Brain pericyte (primary cell): ENCODE results near the gene DDO.

ENCODE experiments used
- DNase-seq: peaks from one replicate; pipeline ENCODE4 v3.0.0-alpha.2; 2012; ENCODE audit warnings: low read depth, low spot score

DDO gene

DNA sequence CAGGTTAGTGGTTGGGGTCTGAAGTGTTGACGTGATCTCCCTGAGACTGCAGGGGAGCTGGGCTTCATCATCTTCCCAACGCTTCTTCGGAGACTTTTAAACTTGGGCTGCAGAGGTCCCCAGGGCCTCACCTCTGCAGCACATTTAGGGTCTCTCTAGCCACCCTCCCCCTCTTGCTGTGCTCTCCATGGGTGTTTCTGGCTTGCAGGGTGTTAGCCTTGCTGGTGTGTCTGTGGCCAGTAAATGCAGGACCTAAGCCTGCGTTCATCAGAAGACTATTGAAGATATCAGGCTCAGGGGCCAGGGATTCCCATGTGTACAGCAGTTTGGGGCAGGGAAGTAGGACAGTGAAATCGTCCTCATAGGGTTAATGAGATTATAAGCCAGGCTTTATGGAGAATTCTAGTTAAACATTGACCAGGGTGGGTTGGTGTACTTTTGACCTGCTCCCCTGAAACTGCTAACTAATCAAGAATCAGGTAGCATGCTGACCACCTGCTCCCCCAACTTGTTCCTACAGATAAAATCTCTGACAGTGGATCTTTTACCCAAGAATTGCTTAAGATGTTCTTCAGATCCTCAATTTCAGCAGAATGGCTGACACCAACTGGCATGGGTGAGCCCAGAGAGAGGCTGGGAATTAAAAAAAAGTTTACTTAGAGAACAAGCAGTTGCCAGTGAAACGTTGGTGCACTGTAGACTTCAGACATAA lies 3.8 kb upstream of the DDO start:
- no peak for DNase-seq

DNA sequence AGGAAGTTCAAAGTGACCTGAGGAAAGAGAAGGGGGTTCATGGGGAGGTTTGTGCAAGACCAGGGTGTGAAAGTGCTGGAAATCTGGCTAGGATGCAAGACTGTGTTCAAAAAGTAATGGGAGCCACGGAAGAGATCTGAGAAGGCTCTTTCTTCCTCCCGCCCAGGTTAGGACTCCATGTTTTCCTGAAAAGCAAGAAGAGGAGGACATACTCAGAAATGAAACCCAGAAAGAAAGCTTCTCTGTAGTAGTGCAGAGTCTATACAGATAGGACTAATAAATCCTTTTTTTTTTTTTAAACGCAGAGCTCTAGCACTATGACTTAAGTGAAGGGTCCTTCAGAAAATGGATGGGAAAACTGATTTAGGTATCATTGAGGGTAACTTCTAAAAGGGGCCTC lies 3.2 kb upstream of the DDO start:
- DNase-seq: no peak

DNA sequence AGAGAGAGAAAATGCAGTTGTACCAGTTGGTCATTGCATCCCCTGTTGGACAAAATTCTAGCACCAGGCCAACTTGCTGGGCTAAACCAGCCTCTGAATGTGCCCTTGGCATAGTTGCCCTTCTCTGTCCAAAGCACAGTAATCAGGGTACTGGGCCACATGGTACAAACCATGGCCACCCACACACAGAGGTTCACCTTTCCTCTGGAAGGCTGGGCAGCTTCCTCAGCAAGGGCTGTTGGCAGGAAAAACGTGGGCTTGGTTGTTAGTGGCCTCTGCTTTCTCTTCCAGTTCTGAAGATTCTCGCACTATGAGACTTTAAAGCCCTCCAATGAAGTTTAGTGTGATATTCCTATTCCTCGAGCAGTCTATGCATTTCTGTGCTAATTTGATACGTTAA lies 706 bp downstream of the DDO start:
- DNase-seq: no peak

DNA sequence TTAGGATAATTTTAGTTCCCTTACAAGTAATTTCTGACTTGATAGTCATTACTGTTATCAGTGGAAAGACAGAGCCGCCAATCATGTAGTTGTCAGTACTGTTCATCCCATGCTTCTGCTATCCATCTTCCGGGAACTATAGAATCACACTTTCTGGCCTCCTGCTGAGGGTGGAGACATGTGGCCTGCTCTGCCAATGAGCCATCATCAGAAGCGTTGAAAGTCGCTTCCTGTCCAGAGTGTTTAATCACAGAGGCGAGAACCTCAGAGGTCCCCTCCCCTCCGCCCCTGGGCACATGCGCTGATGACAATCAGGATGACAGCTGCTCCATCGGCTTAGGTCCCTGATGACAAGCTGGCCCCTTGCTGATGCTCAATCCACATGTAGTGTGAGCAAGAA lies 3.0 kb downstream of the DDO start:
- DNase-seq: no peak

DNA sequence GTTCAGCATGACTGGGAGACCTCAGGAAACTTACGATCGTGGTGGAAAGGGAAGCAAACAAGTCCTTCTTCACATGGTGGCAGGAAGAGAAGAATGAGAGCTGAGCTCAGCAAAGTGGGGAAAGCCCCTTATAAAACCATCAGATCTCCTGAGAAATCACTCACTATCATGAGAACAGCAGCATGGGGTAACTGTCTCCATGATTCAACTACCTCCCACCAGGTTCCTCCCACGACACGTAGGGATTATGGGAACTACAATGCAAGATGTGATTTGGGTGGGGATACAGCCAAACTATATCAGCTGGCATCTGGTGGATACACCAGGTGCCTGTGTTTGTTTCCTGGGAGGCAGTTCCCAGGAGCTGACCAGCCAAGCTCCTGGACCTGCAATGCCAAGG lies 4.9 kb downstream of the DDO start:
- DNase-seq: no peak

DNA sequence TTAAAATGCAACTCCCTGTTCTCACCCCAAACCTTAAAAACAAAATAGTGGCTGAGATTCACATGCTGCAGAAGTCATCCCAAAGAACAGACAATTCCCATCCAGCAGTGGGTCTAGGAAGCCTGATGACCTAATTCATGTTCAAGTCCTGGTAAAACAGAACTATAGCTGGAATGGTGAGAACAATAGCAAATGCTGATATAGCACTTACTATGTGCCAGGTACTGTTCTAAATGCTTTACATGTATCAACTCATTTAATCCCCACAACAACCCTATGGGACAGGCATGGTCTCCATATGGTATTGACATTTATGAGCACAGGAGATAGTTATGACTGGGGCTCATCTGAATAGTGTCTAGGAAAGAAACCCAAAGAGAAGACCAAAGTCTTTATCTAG lies 5.6 kb downstream of the DDO start:
- DNase-seq: no peak

DNA sequence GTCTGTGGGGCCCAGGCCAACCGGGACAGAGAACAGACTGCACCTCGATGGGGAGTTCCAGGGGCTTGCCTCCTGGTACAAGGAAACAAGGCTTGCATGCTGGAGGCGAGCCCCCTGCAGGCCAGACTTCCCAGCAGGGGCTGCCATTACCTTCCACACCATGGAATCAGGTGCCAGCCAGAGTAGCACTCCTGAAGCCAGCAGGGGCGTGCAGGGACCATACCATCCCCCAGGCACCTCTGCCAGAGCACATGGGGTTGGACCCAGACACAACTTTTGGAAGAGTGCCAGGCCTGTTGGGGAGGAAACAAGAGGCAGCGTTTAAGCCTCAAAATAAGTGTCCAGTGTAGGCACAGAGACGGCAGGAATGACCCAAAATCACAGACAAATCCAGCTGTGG lies 6.5 kb downstream of the DDO start:
- DNase-seq: no peak

DNA sequence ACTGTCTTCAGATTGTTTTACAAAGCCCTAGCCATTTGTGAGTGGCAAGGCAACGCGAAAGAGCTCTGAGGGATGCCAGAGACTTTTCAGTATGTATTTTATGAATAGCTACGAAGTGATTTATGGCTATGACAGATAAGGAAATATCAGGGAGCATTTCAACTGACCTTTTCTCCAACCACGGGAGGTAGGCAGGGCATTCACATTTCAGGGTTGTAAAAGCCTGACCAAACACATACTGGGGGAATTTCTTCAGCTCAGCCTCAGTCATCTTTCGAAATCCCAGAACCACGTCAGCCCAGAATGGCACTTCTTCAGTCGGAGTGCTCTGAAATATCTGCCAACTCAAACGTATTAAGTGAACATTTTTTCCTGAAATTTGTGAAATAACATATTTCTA lies 10.8 kb downstream of the DDO start:
- no peak for DNase-seq

DNA sequence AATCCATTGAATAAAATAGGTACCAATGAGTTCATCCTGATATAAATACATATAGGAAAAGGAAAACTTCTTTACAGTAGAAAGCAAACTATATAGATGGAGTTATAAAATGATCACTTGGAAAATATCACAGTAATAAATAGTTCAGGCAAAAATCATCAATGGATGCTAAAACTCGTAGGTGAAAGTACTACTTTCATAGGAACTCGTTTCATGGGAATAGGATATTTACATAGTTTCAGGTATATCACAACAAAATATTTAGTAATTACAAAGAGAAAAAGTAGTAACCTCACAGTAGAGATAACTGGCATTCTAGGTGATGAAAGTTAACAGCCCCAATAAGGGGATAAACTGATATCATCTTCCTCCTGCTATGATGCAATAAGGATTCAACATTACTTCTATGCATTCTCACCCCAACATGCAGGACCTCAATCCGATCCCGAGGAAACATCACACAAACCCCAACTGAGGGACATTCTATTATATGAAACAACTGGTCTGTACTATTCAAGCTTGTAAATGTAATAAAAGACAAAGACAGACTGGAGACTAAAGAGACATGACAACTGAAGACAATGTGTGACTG lies 13.7 kb downstream of the DDO start:
- no peak for DNase-seq

DNA sequence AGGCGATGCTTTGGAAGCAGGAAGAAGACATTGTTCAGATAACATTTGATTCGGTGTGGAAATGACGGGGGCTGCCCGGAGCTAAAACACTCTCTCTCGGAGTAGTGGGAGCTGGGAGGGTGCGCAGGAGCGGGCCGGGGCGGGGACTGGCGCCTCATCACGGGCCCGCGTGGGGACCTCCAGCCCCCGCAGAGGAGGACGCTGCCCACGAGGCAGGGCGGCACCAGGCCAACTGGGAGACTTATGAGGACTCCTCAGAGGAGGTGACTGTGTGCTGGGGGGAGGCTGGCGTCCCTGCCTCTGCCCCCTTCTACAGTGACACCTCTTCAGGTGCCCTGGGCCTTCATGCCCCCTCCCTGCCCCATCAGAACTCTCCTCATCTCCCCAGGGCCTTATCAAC lies 15.2 kb downstream of the DDO start:
- no peak for DNase-seq

DNA sequence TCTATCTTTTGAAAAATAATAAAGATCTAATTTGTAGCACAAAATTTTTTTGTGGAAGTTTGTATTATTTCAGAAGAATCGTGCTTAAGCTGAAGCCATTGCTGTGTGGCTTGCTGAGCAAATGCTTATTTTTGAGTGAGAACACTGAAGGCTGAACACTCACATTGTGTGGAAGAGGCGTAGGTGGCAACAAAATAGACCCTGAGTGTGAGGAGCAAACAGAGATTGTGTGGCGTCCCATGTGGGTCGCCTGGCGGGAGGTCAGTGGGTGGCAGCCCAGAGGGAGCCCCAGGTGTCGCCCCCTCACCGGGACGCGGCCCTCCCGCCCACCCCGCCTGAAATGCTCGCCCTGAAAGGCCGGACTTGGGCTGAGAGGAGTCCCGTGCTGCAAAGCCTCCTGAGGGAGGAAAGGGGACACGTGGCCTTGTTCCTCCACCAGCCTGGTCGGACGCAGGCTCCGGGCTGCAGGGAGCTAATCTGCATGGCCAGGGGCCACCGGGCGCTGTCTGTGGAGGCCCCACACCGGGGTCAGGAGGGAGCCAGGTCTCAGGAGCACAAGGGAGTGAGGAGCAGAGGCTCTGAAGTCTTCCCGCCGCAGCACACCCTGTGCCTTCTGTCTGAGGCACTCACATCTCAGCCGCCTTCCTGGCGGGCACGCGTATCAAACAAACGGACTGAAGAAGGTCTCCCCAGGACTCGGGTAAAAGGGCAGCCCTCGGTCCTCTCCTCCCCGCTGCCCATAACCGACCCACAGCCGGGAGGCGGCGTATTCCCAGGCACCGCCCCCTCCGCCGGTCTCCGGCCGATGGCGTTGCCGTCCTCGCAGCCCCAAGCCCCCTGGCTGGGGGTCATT lies 15.9 kb downstream of the DDO start:
- DNase-seq: no peak

DNA sequence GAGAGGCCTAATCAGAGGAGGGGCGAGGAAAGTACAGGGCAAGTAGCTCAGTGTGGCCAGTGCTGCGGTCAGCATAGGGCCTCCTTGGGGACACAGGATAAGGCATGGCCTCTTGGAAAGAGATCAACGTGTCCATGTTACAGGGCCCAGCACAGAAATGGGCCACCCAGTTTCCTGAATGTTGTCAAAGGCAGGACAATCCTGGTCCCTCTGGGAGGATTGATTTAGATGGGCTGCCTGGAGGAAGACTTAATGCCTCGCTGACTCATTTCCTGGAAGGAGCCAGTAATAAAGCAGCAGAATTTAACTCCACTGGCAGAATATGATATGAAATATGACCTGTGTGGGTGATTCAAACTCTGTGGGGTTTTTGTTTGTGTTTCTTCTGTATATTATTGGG lies 16.6 kb downstream of the DDO start:
- no peak for DNase-seq

DNA sequence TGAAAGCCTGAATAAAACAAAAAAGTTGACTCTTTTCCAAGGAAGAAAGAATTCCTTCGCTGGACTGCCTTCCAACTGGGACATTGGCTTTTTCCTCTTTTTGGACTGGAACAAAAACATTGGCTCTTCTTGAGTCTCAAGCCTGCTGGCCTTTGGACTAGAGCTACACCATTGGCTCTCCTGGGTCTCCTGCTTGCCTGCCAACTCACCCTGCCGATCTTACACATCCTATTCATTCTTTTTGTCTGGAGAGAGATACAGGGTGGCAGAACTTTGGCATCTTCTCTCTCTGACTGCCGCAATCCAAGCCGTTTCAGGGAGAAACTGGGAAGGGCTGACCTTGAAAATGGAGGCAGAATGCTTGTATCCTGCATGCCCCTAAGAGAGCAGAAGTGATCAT lies 20.2 kb downstream of the DDO start:
- no peak for DNase-seq

DNA sequence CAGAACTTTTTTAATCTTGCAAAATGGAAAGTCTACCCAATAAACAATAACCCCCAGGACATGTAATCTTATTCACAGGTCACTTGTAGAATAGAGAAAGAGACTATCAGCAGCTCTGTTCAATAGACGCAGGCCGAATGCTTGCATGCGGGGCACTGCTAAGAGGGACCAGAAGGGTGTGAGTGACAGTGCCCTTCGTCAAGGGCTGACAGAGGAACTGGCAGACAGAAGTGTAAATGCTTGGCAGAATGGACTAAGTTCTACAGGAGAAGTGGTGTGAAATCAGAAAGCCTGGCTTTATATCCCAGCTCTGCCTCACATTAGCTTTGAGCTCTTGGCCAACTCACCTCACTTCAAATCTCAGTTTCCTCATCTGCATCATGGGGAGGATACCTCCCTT lies 21.0 kb downstream of the DDO start:
- DNase-seq: no peak

DNA sequence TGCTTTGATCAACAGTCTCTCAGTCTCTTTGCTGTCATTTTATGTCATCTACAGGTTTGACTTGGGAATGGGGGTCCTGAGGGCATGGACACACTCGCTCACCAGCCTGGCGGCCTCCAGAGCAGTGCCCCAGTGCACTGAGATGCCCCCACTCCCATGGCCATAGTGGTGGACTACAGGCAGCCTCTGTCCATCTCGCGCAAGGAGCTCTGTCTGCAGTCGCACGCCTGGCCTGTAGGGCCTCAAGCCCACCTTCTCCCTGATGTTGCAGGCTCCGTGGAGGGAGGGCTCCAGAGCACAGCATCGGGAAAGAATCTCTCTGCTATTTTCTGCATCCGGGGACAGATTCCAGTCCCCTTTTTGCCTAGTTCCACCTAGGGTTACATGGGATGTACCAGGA lies 22.6 kb downstream of the DDO start:
- DNase-seq: no peak

DNA sequence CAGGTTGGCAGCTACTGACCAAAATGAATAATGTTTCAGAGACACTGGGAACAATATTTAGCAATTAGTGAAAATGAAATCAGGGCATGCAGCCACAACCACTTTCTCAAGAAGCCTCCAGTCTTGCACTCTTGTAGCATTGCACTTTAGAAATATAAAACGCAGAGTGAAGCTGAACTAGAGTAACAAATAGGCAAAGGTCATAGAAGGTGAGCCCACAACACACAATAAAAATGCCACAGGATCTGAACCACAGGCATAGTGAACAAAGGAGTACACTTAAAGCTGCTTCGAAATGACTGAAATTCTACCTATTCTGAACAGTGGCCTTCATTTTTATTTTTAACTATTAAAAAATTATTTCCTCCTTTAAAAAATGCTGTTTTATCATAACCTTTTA lies 25.0 kb downstream of the DDO start:
- DNase-seq: no peak

DNA sequence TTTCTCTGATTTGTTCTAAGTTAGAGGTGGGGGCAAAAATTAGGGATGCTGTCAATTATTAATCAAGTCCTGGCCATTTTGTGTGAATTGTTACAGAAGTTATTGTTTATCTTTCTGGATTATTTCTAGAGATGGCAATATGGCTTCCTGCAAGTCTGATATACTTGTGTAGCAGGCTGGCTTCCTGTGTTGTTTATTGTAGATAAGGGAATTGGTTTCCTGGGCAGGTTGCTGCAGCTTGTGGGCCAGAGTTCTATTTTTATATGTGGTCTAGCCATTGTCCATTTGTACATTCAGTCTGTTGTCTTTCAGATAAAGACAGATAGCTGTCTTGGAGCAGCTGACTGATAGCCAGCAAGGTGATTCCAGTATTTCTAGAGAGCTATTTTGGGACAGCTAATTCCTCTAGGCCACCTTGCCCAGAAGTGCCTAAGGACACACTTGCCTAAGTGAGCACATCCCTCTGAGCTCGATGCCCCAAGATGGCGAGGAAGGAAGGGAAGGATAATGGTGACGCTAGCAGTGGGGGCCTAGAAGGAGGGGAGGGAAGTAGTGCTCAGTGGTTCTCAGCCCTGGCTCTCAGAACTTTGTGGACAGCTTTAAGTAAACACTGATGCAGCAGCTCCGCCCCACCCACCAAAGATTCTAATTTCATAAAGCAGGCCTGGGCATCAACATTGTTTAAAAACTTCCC lies 25.5 kb downstream of the DDO start:
- DNase-seq: no peak

DNA sequence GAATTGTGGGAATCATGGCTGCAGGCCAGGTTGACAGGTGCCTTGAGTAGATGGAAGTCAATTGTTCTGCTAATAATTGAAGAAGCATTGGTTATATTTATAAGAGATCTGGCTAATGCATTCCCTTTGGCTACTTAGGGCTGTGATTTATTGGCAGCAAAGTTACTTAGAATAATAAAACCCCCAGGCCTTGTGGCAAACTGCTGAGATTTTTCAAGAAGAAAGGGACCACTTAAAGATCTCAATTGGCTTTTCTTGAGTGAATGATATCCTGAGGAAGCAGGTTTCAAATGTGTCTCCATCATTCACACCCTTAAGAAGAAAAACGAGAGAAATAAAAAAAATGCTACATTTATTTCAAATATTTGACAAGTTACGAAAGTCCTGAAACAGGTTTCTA lies 27.4 kb downstream of the DDO start:
- no peak for DNase-seq

DNA sequence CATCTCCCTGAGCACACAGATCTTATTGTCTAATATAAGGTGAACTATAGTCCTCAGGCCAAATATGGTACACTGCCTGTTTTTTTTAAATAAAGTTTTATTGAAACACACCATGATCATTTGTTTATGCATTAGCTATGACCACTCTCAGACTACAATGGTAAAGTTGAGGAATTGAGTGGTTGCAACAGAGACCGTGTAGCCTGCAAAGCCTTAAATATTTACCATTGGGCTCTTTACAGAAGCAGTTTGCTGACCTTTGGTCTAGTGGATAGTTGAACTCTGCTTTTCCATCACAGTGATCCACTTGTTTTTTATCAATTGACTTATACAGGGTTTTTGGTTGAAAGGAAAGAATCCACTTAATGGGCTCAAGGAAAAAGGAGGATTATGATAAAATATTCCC lies 29.9 kb downstream of the DDO start:
- DNase-seq: no peak

DNA sequence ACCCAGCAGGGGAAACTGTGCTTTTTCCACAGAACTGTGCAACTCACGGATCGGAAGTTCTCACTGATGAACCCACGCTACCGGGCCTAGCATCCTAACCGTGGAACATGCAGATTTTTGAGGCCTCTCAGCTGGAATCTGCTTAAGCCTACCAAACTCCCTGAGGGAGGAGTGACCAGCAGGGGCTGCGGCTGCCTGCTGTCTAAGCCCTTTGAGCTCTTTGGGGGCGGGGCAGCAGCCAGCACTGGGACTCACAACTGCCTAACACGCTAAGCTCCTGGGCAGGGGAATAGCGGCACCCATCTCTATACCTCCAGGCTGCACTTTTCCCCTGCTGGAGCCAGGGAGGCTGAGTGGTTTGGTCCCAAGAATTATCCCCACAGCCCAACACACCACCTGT lies 36.8 kb downstream of the DDO start:
- no peak for DNase-seq

DNA sequence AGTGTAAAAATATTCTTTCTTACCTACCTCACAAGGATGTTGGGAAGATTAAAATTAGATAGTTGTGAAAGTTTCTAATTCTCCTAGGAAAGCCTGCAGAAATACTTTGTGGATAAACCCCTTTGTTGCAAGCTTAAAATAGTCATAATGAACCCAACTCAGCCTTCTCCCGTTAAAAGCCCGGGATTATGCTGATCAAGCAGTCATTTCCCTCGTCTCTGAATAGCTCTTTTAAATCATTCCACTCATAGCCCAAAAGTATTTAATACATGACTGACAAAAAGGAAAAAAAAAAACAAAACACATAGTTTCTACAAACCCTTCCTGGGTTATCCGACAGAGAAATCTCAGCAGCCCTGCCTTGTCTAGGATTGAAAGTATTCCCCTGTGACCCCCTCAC lies 46.3 kb downstream of the DDO start:
- no peak for DNase-seq

DNA sequence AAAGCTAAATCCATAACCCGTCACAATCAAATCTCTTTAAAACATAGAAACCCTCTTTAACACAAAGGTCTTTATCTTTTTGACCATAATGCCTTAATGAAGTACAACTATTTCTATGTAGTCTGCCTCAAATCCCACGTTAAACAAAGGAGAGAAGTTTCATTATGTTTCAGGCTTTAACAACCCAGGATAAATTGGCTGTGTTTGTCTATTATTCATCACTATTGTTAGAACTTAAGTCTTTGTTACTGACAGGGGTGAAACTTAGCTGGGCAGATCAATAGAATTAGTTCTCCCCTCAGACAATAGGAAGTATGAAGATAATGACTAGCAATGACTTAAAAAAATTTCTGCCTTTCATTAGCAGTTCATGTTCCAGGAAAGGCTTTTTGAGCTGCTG lies 47.1 kb downstream of the DDO start:
- no peak for DNase-seq
